WTC11 (cell line): Measurements from ENCODE around the gene SATB1. TPM values are rescaled to one million over a fixed set of nuclear protein-coding genes. Genes with fewer than 3 reads are reported as not detected.
A peak's percentile ranks its signal among the peaks of the same experiment; 100 is the strongest.

Experiments used
- ATAC-seq: fragments of 200-7000 bp; cut with Tn5 transposase; 2 replicates; pipeline ENCODE4 v1.10.0; 2021; ENCODE audit warnings: mild to moderate bottlenecking, moderate library complexity
- CTCF ChIA-PET: fragments of 300-600 bp; sonication (Branson Sonifier 250); formaldehyde crosslinking; loops from one replicate; lab custom pipeline; 2021; ENCODE audit warnings: antibody characterized with exemption; lab: Charles Lee
- POLR2A ChIA-PET: fragments of 350-600 bp; sonication (Branson Sonifier 250); formaldehyde crosslinking; loops from one replicate; lab custom pipeline; 2021; ENCODE audit warnings: antibody characterized with exemption; lab: Charles Lee
- DNase-seq: peaks from one replicate; pipeline ENCODE4 v3.0.0; 2021; ENCODE audit warnings: low spot score
- H3K27ac Mint-ChIP-seq: 2 replicates; pipeline ENCODE4 v1.8.0; 2021; ENCODE audit warnings: mixed read lengths
- H3K27me3 Mint-ChIP-seq: 2 replicates; pipeline ENCODE4 v1.8.0; 2021; ENCODE audit warnings: low read depth, mild to moderate bottlenecking, moderate library complexity, mixed read lengths
- H3K36me3 Mint-ChIP-seq: 2 replicates; pipeline ENCODE4 v1.8.0; 2021; ENCODE audit warnings: mixed read lengths
- H3K4me1 Mint-ChIP-seq: 2 replicates; pipeline ENCODE4 v1.8.0; 2022; ENCODE audit warnings: mixed read lengths
- H3K4me3 Mint-ChIP-seq: 2 replicates; pipeline ENCODE4 v1.8.0; 2021; ENCODE audit warnings: mild to moderate bottlenecking, moderate library complexity, mixed read lengths
- H3K9me3 Mint-ChIP-seq: 2 replicates; pipeline ENCODE4 v1.8.0; 2021; ENCODE audit warnings: mixed read lengths
- ARID4B ChIP-seq: sonication (generic); formaldehyde crosslinking; IDR thresholded peaks from 2 replicates; pipeline ENCODE4 v1.8.0; 2023; ENCODE audit warnings: missing genetic modification reagents, mild to moderate bottlenecking, borderline replicate concordance
- ATF1 ChIP-seq: sonication (generic); formaldehyde crosslinking; IDR thresholded peaks from 2 replicates; pipeline ENCODE4 v1.8.1; 2023; ENCODE audit warnings: mild to moderate bottlenecking, moderate library complexity, missing genetic modification reagents
- CREB1 ChIP-seq: sonication (generic); formaldehyde crosslinking; IDR thresholded peaks from 2 replicates; pipeline ENCODE4 v1.8.0; 2023; ENCODE audit warnings: mild to moderate bottlenecking, missing genetic modification reagents
- EMX1 ChIP-seq: fragments of 250-450 bp; sonication (Bioruptor Pico); IDR thresholded peaks from 2 replicates; pipeline ENCODE4 v1.8.0; 2021; ENCODE audit warnings: mild to moderate bottlenecking
- ESRRA ChIP-seq: sonication (generic); formaldehyde crosslinking; IDR thresholded peaks from 2 replicates; pipeline ENCODE4 v1.8.1; 2022; ENCODE audit warnings: mild to moderate bottlenecking, missing genetic modification reagents, borderline replicate concordance
- FOXK1 ChIP-seq: sonication (generic); formaldehyde crosslinking; IDR thresholded peaks from 2 replicates; pipeline ENCODE4 v1.8.0; 2022; ENCODE audit warnings: mild to moderate bottlenecking, moderate library complexity, missing genetic modification reagents
- MAX ChIP-seq: sonication (generic); formaldehyde crosslinking; IDR thresholded peaks from 2 replicates; pipeline ENCODE4 v1.8.0; 2022; ENCODE audit warnings: mild to moderate bottlenecking, missing genetic modification reagents
- NFE2L1 ChIP-seq: sonication (generic); formaldehyde crosslinking; IDR thresholded peaks from 2 replicates; pipeline ENCODE4 v1.8.1; 2023; ENCODE audit warnings: missing genetic modification reagents
- RELA ChIP-seq: sonication (generic); formaldehyde crosslinking; IDR thresholded peaks from 2 replicates; pipeline ENCODE4 v1.8.1; 2022; ENCODE audit warnings: missing genetic modification reagents, mild to moderate bottlenecking, borderline replicate concordance
- SMAD4 ChIP-seq: sonication (generic); formaldehyde crosslinking; IDR thresholded peaks from 2 replicates; pipeline ENCODE4 v1.8.0; 2022; ENCODE audit warnings: mild to moderate bottlenecking, missing genetic modification reagents
- TCF7 ChIP-seq: sonication (generic); formaldehyde crosslinking; IDR thresholded peaks from 2 replicates; pipeline ENCODE4 v1.8.0; 2022; ENCODE audit warnings: mild to moderate bottlenecking, low read depth, missing genetic modification reagents, moderate library complexity
- TEAD1 ChIP-seq: sonication (generic); formaldehyde crosslinking; IDR thresholded peaks from 2 replicates; pipeline ENCODE4 v1.8.0; 2022; ENCODE audit warnings: mild to moderate bottlenecking, missing genetic modification reagents
- ZMAT4 ChIP-seq: fragments of 250-450 bp; sonication (Bioruptor Pico); IDR thresholded peaks from 2 replicates; pipeline ENCODE4 v1.9.0; 2021; ENCODE audit warnings: mild to moderate bottlenecking
- ZNF219 ChIP-seq: sonication (generic); formaldehyde crosslinking; IDR thresholded peaks from 2 replicates; pipeline ENCODE4 v1.8.0; 2023; ENCODE audit warnings: missing genetic modification reagents, mild to moderate bottlenecking, borderline replicate concordance
- ZNF232 ChIP-seq: sonication (generic); formaldehyde crosslinking; IDR thresholded peaks from 2 replicates; pipeline ENCODE4 v1.8.0; 2022; ENCODE audit warnings: mild to moderate bottlenecking, missing genetic modification reagents
- ZNF317 ChIP-seq: sonication (generic); formaldehyde crosslinking; IDR thresholded peaks from 2 replicates; pipeline ENCODE4 v1.8.1; 2023; ENCODE audit warnings: low read depth, mild to moderate bottlenecking, moderate library complexity, missing genetic modification reagents, borderline replicate concordance
- ZNF396 ChIP-seq: fragments of 250-450 bp; sonication (Bioruptor Pico); IDR thresholded peaks from 2 replicates; pipeline ENCODE4 v1.8.0; 2021; ENCODE audit warnings: mild to moderate bottlenecking, moderate library complexity, borderline replicate concordance
- total RNA-seq: library from RNA; stranded (reverse); gene quantifications from 3 replicates; pipeline ENCODE4 v1.2.3, GENCODE V29; 2021
- TF ChIP-seq, protein P1 (sequence below): sonication (generic); formaldehyde crosslinking; IDR thresholded peaks from 2 replicates; pipeline ENCODE4 v1.8.1; 2022; ENCODE audit warnings: mild to moderate bottlenecking, missing genetic modification reagents, moderate library complexity, borderline replicate concordance
- TF ChIP-seq, protein P2 (sequence below): sonication (generic); formaldehyde crosslinking; IDR thresholded peaks from 2 replicates; pipeline ENCODE4 v1.8.0; 2022; ENCODE audit warnings: mild to moderate bottlenecking, missing genetic modification reagents

Gene SATB1
- total RNA-seq, 1 experiment from 2014 or later: 36.2 TPM

- no peak for TF ChIP-seq SMAD4
- no peak; the same call in 1 of the 2 replicates for TF ChIP-seq TEAD1 (CRISPR knock-in tag)
- TF ChIP-seq, protein P1, sequence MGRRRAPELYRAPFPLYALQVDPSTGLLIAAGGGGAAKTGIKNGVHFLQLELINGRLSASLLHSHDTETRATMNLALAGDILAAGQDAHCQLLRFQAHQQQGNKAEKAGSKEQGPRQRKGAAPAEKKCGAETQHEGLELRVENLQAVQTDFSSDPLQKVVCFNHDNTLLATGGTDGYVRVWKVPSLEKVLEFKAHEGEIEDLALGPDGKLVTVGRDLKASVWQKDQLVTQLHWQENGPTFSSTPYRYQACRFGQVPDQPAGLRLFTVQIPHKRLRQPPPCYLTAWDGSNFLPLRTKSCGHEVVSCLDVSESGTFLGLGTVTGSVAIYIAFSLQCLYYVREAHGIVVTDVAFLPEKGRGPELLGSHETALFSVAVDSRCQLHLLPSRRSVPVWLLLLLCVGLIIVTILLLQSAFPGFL (CRISPR knock-in tag): no peak
- TF ChIP-seq FOXK1 (CRISPR knock-in tag): 0 out of 2 replicates have a peak, but pooled peaks have one; percentile 26
- TF ChIP-seq NFE2L1 (CRISPR knock-in tag): no peak
- no peak for TF ChIP-seq ESRRA (CRISPR knock-in tag)
- no peak for TF ChIP-seq TCF7
- no peak for DNase-seq
- peaks cover 94% of the 10 kb centered on the region for H3K4me1 Mint-ChIP-seq
- no peaks in the 10 kb centered on the region for H3K9me3 Mint-ChIP-seq
- H3K27ac Mint-ChIP-seq: peak overlapping the region; percentile 94
- peaks cover 6% of the 10 kb centered on the region for H3K36me3 Mint-ChIP-seq
- ChIA-PET POLR2A (no interaction called here), CTCF (no interaction called here)
- peak; percentile 47 for ATAC-seq
- no peaks in the 10 kb centered on the region for H3K27me3 Mint-ChIP-seq
- peak overlapping the region; percentile 47 for H3K4me3 Mint-ChIP-seq
Measured at GRCh38 chr3:18345015-18345367, 80.1 kb downstream of the SATB1 start.

DNA sequence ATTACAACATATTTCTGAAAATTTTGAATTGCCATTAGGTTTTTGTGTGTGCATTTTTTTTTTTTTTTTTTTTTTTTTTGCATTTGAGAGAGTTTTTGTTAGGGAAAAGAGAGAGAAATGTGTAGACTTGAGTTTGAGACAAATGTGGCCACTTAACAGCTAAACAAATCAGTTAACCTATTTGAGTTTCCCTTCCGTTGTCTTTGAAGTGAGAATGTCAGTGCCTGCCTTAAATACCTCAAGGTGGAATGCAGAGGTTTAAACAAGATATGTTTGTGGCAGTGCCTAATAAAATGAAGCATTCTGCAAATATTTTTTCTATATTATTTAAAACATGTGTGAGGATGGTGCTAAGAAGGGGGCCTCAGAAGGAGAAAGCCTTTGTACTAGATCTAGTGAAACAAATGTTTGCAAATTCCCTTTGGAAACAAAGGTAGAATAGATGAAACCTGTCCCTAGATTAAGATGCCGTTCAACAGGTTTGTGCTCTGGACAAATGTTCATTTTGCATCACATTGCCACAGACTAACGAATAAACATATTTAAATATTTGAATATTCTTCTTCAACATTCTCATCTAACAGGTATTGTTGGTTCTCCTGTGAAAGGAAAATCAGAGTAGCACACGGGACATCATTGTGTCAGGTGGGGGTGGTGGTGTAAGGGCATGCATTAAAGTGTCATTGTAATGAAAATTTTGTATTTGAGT lies 80.7 kb downstream of the SATB1 start:
- Mint-ChIP-seq H3K27me3 (no peaks in the 10 kb centered on the region), H3K4me3 (peak overlapping the region; percentile 47)

More for the DNA sequence above, 80.7 kb downstream of the SATB1 start:
- CTCF ChIA-PET: interaction anchor here (0.7 kb wide), 1 partner anchor 913 kb away, joined by 4 read pairs; no protein-coding TSS in a partner anchor
- DNase-seq (no peak), ATAC-seq (peak; percentile 70)
- Mint-ChIP-seq H3K9me3 (no peaks in the 10 kb centered on the region), H3K36me3 (peaks cover 6% of the 10 kb centered on the region), H3K4me1 (peaks cover 93% of the 10 kb centered on the region), H3K27ac (peak overlapping the region; percentile 96)
- POLR2A ChIA-PET: no interaction called here
- TF ChIP-seq, protein P2, sequence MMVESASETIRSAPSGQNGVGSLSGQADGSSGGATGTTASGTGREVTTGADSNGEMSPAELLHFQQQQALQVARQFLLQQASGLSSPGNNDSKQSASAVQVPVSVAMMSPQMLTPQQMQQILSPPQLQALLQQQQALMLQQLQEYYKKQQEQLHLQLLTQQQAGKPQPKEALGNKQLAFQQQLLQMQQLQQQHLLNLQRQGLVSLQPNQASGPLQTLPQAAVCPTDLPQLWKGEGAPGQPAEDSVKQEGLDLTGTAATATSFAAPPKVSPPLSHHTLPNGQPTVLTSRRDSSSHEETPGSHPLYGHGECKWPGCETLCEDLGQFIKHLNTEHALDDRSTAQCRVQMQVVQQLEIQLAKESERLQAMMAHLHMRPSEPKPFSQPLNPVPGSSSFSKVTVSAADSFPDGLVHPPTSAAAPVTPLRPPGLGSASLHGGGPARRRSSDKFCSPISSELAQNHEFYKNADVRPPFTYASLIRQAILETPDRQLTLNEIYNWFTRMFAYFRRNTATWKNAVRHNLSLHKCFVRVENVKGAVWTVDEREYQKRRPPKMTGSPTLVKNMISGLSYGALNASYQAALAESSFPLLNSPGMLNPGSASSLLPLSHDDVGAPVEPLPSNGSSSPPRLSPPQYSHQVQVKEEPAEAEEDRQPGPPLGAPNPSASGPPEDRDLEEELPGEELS: peak; percentile 71; the same call in 1 of the 2 replicates
- no peak for TF ChIP-seq RELA (CRISPR knock-in tag)
- no peak for TF ChIP-seq TCF7
- TF ChIP-seq ARID4B: no peak
- TF ChIP-seq ZNF396 (CRISPR knock-in tag): no peak
- TF ChIP-seq TEAD1 (CRISPR knock-in tag): 0 out of 2 replicates have a peak, but pooled peaks have one; percentile 63
- no peak for TF ChIP-seq ZNF219 (CRISPR knock-in tag)
- TF ChIP-seq ATF1 (CRISPR knock-in tag): no peak
- TF ChIP-seq MAX (CRISPR knock-in tag): 0 out of 2 replicates have a peak, but pooled peaks have one; percentile 31
- TF ChIP-seq ZMAT4: no peak
- TF ChIP-seq EMX1 (CRISPR knock-in tag): no peak
- no peak for TF ChIP-seq CREB1 (CRISPR knock-in tag)
- TF ChIP-seq ZNF317 (CRISPR knock-in tag): no peak
- TF ChIP-seq ZNF232 (CRISPR knock-in tag): no peak
